ENCODE results near the gene THEM4. TPM values are rescaled to one million over a fixed set of nuclear protein-coding genes. Genes with fewer than 3 reads are reported as not detected.
"Not testable (repeated sequence)": the region's sequence is repeated elsewhere in the genome, so short reads cannot be mapped to it uniquely, and the experiment has no call there.

THEM4 gene
- total RNA-seq, 3 donors from 2014 or later, result 21.6 to 23.7 (median 22.2) TPM

GRCh38 chr1:151891512-151891911 lies 17.8 kb downstream of the THEM4 start:
- no peak overlapping the region for H3K4me3 ChIP-seq
- no peak for DNase-seq (ENCODE audit: low spot score in 2 of 2)
- H3K4me1 ChIP-seq, result no peaks in the 10 kb centered on the region
- no peak overlapping the region for H3K27ac ChIP-seq
- H3K36me3 ChIP-seq, result no peaks in the 10 kb centered on the region
- H3K27me3 ChIP-seq, result no peaks in the 10 kb centered on the region
- H3K9me3 ChIP-seq, result no peaks in the 10 kb centered on the region
- intact Hi-C loops (cut with DNase I; ENCODE audit: low total_unique reads), result no loop called here
- TF ChIP-seq POLR2A (IDR thresholded peaks at IDR 0.05) (no peak), POLR2AphosphoS5 (IDR thresholded peaks at IDR 0.05) (no peak), CTCF (IDR thresholded peaks at IDR 0.05) (no peak)

GRCh38 chr1:151888972-151889570 lies 20.2 kb downstream of the THEM4 start:
- no peak for DNase-seq (ENCODE audit: low spot score in 2 of 2)
- no peaks in the 10 kb centered on the region for H3K27me3 ChIP-seq
- H3K9me3 ChIP-seq, result no peaks in the 10 kb centered on the region
- H3K4me3 ChIP-seq, result no peak overlapping the region
- no peaks in the 10 kb centered on the region for H3K36me3 ChIP-seq
- TF ChIP-seq POLR2A (IDR thresholded peaks at IDR 0.05) (no peak), POLR2AphosphoS5 (IDR thresholded peaks at IDR 0.05) (no peak)
- no peak overlapping the region for H3K27ac ChIP-seq
- intact Hi-C loops (cut with DNase I; ENCODE audit: low total_unique reads), result no loop called here
- H3K4me1 ChIP-seq, result no peaks in the 10 kb centered on the region

GRCh38 chr1:151887028-151887427 lies 22.3 kb downstream of the THEM4 start:
- TF ChIP-seq POLR2AphosphoS5 (IDR thresholded peaks at IDR 0.05) (no peak), CTCF (IDR thresholded peaks at IDR 0.05) (no peak), POLR2A (IDR thresholded peaks at IDR 0.05) (no peak)
- no peaks in the 10 kb centered on the region for H3K36me3 ChIP-seq
- H3K27me3 ChIP-seq, result no peaks in the 10 kb centered on the region
- intact Hi-C loops (cut with DNase I; ENCODE audit: low total_unique reads), result no loop called here
- no peaks in the 10 kb centered on the region for H3K9me3 ChIP-seq
- no peaks in the 10 kb centered on the region for H3K4me1 ChIP-seq
- no peak overlapping the region for H3K27ac ChIP-seq
- no peak overlapping the region for H3K4me3 ChIP-seq
- DNase-seq (ENCODE audit: low spot score in 2 of 2), result no peak

DNA sequence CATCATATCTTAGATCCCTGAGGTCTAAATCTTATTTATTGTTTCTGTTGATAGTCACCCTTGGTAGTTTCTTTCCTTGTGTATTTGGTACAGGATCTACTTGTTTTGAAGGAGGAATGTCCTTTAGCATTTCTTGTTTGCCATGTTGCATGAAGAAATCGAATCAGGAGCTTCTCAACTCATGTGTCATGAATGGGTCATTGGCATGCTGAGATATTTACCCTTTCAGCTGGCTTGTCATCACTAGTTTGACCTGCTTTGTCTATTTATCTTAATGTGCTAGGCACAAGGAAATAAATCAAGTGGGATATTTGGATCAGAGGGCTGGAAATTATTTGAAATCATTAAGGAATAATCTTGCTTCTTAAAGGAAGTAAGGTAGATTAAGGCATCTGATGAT lies 23.8 kb downstream of the THEM4 start:
- Histone ChIP-seq H3K27me3 (no peaks in the 10 kb centered on the region), H3K4me1 (no peaks in the 10 kb centered on the region), H3K27ac (no peak overlapping the region), H3K9me3 (no peaks in the 10 kb centered on the region), H3K36me3 (no peaks in the 10 kb centered on the region), H3K4me3 (no peak overlapping the region)
- intact Hi-C loops (cut with DNase I; ENCODE audit: low total_unique reads), result no loop called here
- TF ChIP-seq POLR2A (IDR thresholded peaks at IDR 0.05), result no peak
- no peak for TF ChIP-seq CTCF (IDR thresholded peaks at IDR 0.05)
- TF ChIP-seq POLR2AphosphoS5 (IDR thresholded peaks at IDR 0.05), result no peak
- no peak for DNase-seq (ENCODE audit: low spot score in 2 of 2)

DNA sequence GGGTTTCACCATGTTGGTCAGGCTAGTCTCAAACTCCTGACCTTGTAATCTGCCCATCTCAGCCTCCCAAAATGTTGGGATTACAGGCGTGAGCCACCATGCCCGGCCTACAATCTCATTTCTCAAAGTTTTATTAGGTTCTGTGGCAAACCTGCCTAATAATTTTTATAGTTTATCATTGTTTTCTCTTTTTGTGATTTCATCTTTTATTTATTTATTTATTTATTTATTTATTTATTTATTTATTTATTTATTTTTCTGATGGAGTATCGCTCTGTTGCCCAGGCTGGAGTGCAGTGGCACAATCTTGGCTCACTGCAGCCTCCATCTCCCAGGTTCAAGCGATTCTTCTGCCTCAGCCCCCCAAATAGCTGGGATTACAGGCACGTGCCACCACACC lies 24.4 kb downstream of the THEM4 start:
- H3K27me3 ChIP-seq; DNase-seq (ENCODE audit: low spot score in 2 of 2); H3K4me1 ChIP-seq; H3K4me3 ChIP-seq; H3K36me3 ChIP-seq; H3K9me3 ChIP-seq; intact Hi-C loops (cut with DNase I; ENCODE audit: low total_unique reads); H3K27ac ChIP-seq: not testable (repeated sequence)

DNA sequence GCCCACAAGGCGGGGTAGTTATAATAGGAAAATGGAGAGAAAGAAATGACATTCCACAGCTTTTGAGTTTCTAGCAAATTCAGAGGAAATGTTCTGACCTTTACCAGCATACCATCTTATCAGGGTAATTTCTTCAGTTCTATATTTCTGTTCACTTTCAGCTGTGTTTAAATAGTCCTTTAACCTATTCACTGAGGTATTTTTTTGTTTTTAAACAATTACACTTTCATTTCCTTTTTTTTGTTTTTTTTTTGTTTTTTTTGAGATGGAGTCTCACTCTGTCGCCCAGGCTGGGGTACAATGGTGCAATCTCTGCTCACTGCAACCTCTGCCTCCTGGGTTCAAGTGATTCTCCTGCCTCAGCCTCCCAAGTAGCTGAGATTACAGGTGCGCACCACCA lies 24.9 kb downstream of the THEM4 start:
- H3K9me3 ChIP-seq; DNase-seq (ENCODE audit: low spot score in 2 of 2); H3K27me3 ChIP-seq; H3K36me3 ChIP-seq; intact Hi-C loops (cut with DNase I; ENCODE audit: low total_unique reads); H3K4me3 ChIP-seq; H3K27ac ChIP-seq; H3K4me1 ChIP-seq: not testable (repeated sequence)

- H3K9me3 ChIP-seq; H3K27me3 ChIP-seq; H3K4me1 ChIP-seq; intact Hi-C loops (cut with DNase I; ENCODE audit: low total_unique reads); DNase-seq (ENCODE audit: low spot score in 2 of 2); H3K4me3 ChIP-seq; H3K27ac ChIP-seq; H3K36me3 ChIP-seq: not testable (repeated sequence)
Observed at GRCh38 chr1:151883898-151884297, 25.4 kb downstream of the THEM4 start.

- H3K27ac ChIP-seq; H3K9me3 ChIP-seq; H3K4me1 ChIP-seq; H3K27me3 ChIP-seq; H3K4me3 ChIP-seq; H3K36me3 ChIP-seq; intact Hi-C loops (cut with DNase I; ENCODE audit: low total_unique reads); DNase-seq (ENCODE audit: low spot score in 2 of 2): not testable (repeated sequence)
Observed at GRCh38 chr1:151882918-151883317, 26.4 kb downstream of the THEM4 start.

Data from breast epithelium (tissue), 4 donors.